SK-N-SH (cell line): ENCODE data around the gene LLGL1. TPM values are rescaled to one million over a fixed set of nuclear protein-coding genes. Genes with fewer than 3 reads are reported as not detected.

Source experiments
- CTCF ChIA-PET: fragments of 300-600, 350-600 bp; formaldehyde crosslinking; extraction: SDS; loops from one replicate; lab custom pipeline; 2021; lab: Yijun Ruan, JAX
- POLR2A ChIA-PET: fragments of 350-600 bp; sonication (Branson Sonifier 250); formaldehyde crosslinking; extraction: SDS; loops from one replicate; lab custom pipeline; 2020; ENCODE audit warnings: antibody characterized with exemption, inconsistent platforms; lab: Yijun Ruan, JAX
- DNase-seq: peaks from one replicate; pipeline ENCODE4 v3.0.0; 2012
- H2AFZ ChIP-seq: fragments of 200-600 bp; sonication (generic); 2 replicates; pipeline ENCODE4 v1.8.1; 2016; ENCODE audit warnings: antibody characterized with exemption, mild to moderate bottlenecking, low read depth
- H3F3A ChIP-seq: fragments of 200-600 bp; sonication (generic); replicated peaks from 2 replicates; pipeline ENCODE3; 2016; ENCODE audit warnings: antibody characterized with exemption, mild to moderate bottlenecking; ENCODE audit not compliant: insufficient read depth
- H3K27ac ChIP-seq, 2 experiments: fragments of 200-500 bp in 1 of 2; fragments of 200-600 bp in 1 of 2; sonication (Bioruptor generic) in 1 of 2; sonication (generic), shearing (Covaris generic) in 1 of 2; 2 replicates each; pipeline versions ENCODE4 v1.5.1 to v1.6.1; 2014 to 2016; ENCODE audit warnings: low read depth in 2 of 2, inconsistent platforms in 1 of 2, low read length in 1 of 2, mild to moderate bottlenecking in 1 of 2, mixed read lengths in 1 of 2
- H3K27me3 ChIP-seq: fragments of 200-600 bp; sonication (generic), shearing (Covaris generic); 2 replicates; pipeline ENCODE4 v1.6.1; 2016; ENCODE audit warnings: mixed run types; ENCODE audit not compliant: insufficient read depth
- H3K36me3 ChIP-seq, 2 experiments: fragments of 200-500 bp in 1 of 2; fragments of 200-600 bp in 1 of 2; sonication (Bioruptor generic) in 1 of 2; sonication (generic) in 1 of 2; replicated peaks in 1 of 2; 2 replicates each; pipeline versions ENCODE3 to v1.5.1; 2014 to 2016; ENCODE audit warnings: low read length in 1 of 2, mild to moderate bottlenecking in 1 of 2; ENCODE audit not compliant: insufficient read depth in 2 of 2, control insufficient read depth in 1 of 2
- H3K4me1 ChIP-seq, 2 experiments: fragments of 200-500 bp in 1 of 2; fragments of 200-600 bp in 1 of 2; sonication (Bioruptor generic) in 1 of 2; sonication (generic), shearing (Covaris generic) in 1 of 2; 2 replicates each; pipeline versions ENCODE4 v1.5.1 to v1.6.1; 2014 to 2016; ENCODE audit warnings: low read depth in 1 of 2, low read length in 1 of 2, mixed run types in 1 of 2; ENCODE audit not compliant: insufficient read depth in 2 of 2, control insufficient read depth in 1 of 2
- H3K4me2 ChIP-seq: fragments of 200-600 bp; sonication (generic), shearing (Covaris generic); 2 replicates; pipeline ENCODE4 v1.6.1; 2017; ENCODE audit warnings: mixed run types
- H3K4me3 ChIP-seq, 2 experiments: fragments of 200-500 bp in 1 of 2; fragments of 200-600 bp in 1 of 2; sonication (Bioruptor generic) in 1 of 2; sonication (generic), shearing (Covaris generic) in 1 of 2; 2 replicates each; pipeline versions ENCODE4 v1.5.1 to v1.8.1; 2014 to 2016; ENCODE audit warnings: low read depth in 2 of 2, inconsistent platforms in 1 of 2, low read length in 1 of 2, mild to moderate bottlenecking in 1 of 2, mixed read lengths in 1 of 2, moderate library complexity in 1 of 2
- H3K79me2 ChIP-seq: fragments of 200-600 bp; sonication (generic); 2 replicates; pipeline ENCODE4 v1.8.1; 2017; ENCODE audit warnings: mild to moderate bottlenecking; ENCODE audit not compliant: insufficient read depth
- H3K9ac ChIP-seq: fragments of 200-600 bp; sonication (generic); 2 replicates; pipeline ENCODE4 v1.6.1; 2017; ENCODE audit warnings: mixed run types
- H3K9me2 ChIP-seq: fragments of 200-600 bp; sonication (generic); 2 replicates; pipeline ENCODE4 v1.6.1; 2017; ENCODE audit warnings: mixed run types
- H3K9me3 ChIP-seq: fragments of 200-600 bp; sonication (generic); 2 replicates; pipeline ENCODE4 v1.6.1; 2017; ENCODE audit warnings: mixed run types, mild to moderate bottlenecking, moderate library complexity
- H4K20me1 ChIP-seq: fragments of 200-600 bp; sonication (generic); 2 replicates; pipeline ENCODE4 v1.6.1; 2017; ENCODE audit warnings: mild to moderate bottlenecking, mixed run types; ENCODE audit not compliant: insufficient read depth
- CHD2 ChIP-seq: fragments of 150-350 bp; IDR thresholded peaks from 2 replicates; pipeline ENCODE4 v1.6.1; 2018; ENCODE audit warnings: low read length; ENCODE audit not compliant: partially characterized antibody
- FOSL2 ChIP-seq: IDR thresholded peaks from 2 replicates; pipeline ENCODE4 v1.4.0; 2012; ENCODE audit warnings: low read depth, mild to moderate bottlenecking, moderate library complexity, borderline replicate concordance
- FOXJ3 ChIP-seq: sonication (generic); formaldehyde crosslinking; IDR thresholded peaks from 2 replicates; pipeline ENCODE4 v1.5.1; 2020; ENCODE audit warnings: mild to moderate bottlenecking, missing genetic modification reagents
- IRF3 ChIP-seq: fragments of 150-350 bp; IDR thresholded peaks from 2 replicates; pipeline ENCODE4 v1.6.1; 2016; ENCODE audit warnings: mild to moderate bottlenecking, low read depth, low read length
- JUND ChIP-seq: IDR thresholded peaks from 2 replicates; pipeline ENCODE4 v1.4.0; 2012
- MEF2A ChIP-seq: IDR thresholded peaks from 2 replicates; pipeline ENCODE4 v1.4.0; 2012; ENCODE audit warnings: low read depth, borderline replicate concordance
- NRF1 ChIP-seq: IDR thresholded peaks from 2 replicates; pipeline ENCODE4 v1.6.1; 2012; ENCODE audit warnings: low read depth, mild to moderate bottlenecking, low read length
- PBX3 ChIP-seq: IDR thresholded peaks from 2 replicates; pipeline ENCODE4; 2012
- RCOR1 ChIP-seq: fragments of 150-350 bp; IDR thresholded peaks from 2 replicates; pipeline ENCODE4 v1.6.1; 2017; ENCODE audit warnings: antibody characterized with exemption, low read length
- REST ChIP-seq: IDR thresholded peaks from 2 replicates; pipeline ENCODE4 v1.6.1; 2012; ENCODE audit warnings: mild to moderate bottlenecking, low read depth, low read length, moderate library complexity
- RFX5 ChIP-seq: IDR thresholded peaks from 2 replicates; pipeline ENCODE4 v1.6.1; 2012; ENCODE audit warnings: mild to moderate bottlenecking, improper control_type of control experiment, low read length
- RXRA ChIP-seq: IDR thresholded peaks from 2 replicates; pipeline ENCODE4 v1.4.0; 2012; ENCODE audit warnings: low read depth, mild to moderate bottlenecking, borderline replicate concordance
- SIN3A ChIP-seq: IDR thresholded peaks from 2 replicates; pipeline ENCODE4 v1.6.1; 2012; ENCODE audit warnings: low read depth, mild to moderate bottlenecking, low read length, moderate library complexity, borderline replicate concordance
- SMC3 ChIP-seq: IDR thresholded peaks from 2 replicates; pipeline ENCODE4 v1.6.1; 2012; ENCODE audit warnings: low read depth, low read length, improper control_type of control experiment
- TCF12 ChIP-seq: IDR thresholded peaks from 2 replicates; pipeline ENCODE4 v1.4.0; 2012
- USF1 ChIP-seq: IDR thresholded peaks from 2 replicates; pipeline ENCODE4 v1.4.0; 2012; ENCODE audit warnings: low read depth, borderline replicate concordance
- ZBTB33 ChIP-seq: IDR thresholded peaks from 2 replicates; pipeline ENCODE4 v1.4.0; 2012; ENCODE audit warnings: low read depth, borderline replicate concordance
- WGBS: methylation state at CpG from one replicate; pipeline ENCODE4 v1.1.6; 2017; ENCODE audit warnings: low lambda C conversion rate; 5-methylcytosine and 5-hydroxymethylcytosine counted together
- polyA plus RNA-seq, 3 experiments: library from polyadenylated mRNA; depleted of rRNA; stranded (reverse); fragments of >200 nt; gene quantifications; 2 replicates each; pipeline ENCODE4 v1.2.3, GENCODE V29; 2012
- TF ChIP-seq, protein P1 (sequence below): IDR thresholded peaks from 2 replicates; pipeline ENCODE4 v1.4.0; 2012; ENCODE audit warnings: low read depth
- TF ChIP-seq, protein P2 (sequence below): fragments of 200-600 bp; sonication (generic); IDR thresholded peaks from 2 replicates; pipeline ENCODE4 v1.6.1; 2017; ENCODE audit warnings: antibody characterized with exemption, mild to moderate bottlenecking, moderate library complexity

Gene LLGL1
- polyA plus RNA-seq, 1 of the 3 experiments (the other 2 are of a cell fraction) = 31.4 TPM

DNA sequence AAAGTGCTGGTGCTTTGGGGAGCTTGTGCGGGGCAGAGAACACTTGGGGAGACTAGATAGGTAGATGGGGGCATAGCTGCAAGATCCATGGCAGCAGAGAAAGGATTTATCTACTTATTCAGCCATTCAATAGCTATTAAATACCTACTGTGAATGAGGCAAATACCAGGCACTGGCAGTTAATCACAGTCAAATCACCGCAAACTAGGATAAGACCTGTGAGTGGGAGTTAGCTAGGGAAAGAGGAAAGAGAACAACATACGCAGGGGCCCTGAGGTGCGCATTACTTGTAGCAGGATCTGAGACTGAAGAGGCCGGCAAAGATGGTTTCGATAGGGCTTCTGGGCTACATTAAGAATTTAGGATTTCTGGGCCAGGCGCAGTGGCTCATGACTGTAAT, 45.6 kb upstream of the LLGL1 start:
- Histone ChIP-seq H3K4me1 (peaks cover 7 to 8% of the 10 kb centered on the region in 2 experiments; a peak in 1 of 4 replicates), H3K27me3 (no peaks in the 10 kb centered on the region), H3K27ac (no peak overlapping the region), H4K20me1 (peaks cover 6% of the 10 kb centered on the region; the same call in 1 of the 2 replicates), H2AFZ (no peak overlapping the region), H3K9ac (no peak overlapping the region), H3K36me3 (no peaks in the 10 kb centered on the region), H3K79me2 (peaks cover 10% of the 10 kb centered on the region), H3K9me3 (no peaks in the 10 kb centered on the region), H3F3A (peaks cover 21% of the 10 kb centered on the region), H3K4me3 (no peak overlapping the region), H3K4me2 (no peak overlapping the region), H3K9me2 (no peaks in the 10 kb centered on the region)
- CTCF ChIA-PET = no interaction called here
- DNase-seq = no peak
- no peak for TF ChIP-seq NRF1
- TF ChIP-seq RCOR1 = no peak
- no peak for TF ChIP-seq FOXJ3 (CRISPR knock-in tag)
- no peak for TF ChIP-seq JUND
- no peak for TF ChIP-seq SMC3
- no peak for TF ChIP-seq IRF3
- no peak for TF ChIP-seq MEF2A
- no peak for TF ChIP-seq FOSL2
- TF ChIP-seq REST = no peak
- TF ChIP-seq ZBTB33 = no peak
- no peak for TF ChIP-seq USF1
- TF ChIP-seq, protein P1, sequence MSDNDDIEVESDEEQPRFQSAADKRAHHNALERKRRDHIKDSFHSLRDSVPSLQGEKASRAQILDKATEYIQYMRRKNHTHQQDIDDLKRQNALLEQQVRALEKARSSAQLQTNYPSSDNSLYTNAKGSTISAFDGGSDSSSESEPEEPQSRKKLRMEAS = no peak
- TF ChIP-seq PBX3 = no peak
- TF ChIP-seq SIN3A = no peak
- no peak for TF ChIP-seq TCF12
- TF ChIP-seq, protein P2, sequence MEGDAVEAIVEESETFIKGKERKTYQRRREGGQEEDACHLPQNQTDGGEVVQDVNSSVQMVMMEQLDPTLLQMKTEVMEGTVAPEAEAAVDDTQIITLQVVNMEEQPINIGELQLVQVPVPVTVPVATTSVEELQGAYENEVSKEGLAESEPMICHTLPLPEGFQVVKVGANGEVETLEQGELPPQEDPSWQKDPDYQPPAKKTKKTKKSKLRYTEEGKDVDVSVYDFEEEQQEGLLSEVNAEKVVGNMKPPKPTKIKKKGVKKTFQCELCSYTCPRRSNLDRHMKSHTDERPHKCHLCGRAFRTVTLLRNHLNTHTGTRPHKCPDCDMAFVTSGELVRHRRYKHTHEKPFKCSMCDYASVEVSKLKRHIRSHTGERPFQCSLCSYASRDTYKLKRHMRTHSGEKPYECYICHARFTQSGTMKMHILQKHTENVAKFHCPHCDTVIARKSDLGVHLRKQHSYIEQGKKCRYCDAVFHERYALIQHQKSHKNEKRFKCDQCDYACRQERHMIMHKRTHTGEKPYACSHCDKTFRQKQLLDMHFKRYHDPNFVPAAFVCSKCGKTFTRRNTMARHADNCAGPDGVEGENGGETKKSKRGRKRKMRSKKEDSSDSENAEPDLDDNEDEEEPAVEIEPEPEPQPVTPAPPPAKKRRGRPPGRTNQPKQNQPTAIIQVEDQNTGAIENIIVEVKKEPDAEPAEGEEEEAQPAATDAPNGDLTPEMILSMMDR = no peak
- no peak for TF ChIP-seq RXRA
- TF ChIP-seq CHD2 = no peak
- no peak for TF ChIP-seq RFX5
- 96% methylated on average over 7 of the region's 7 CpGs for WGBS
- POLR2A ChIA-PET = no interaction called here
